OCI-LY1 (cell line): ENCODE measurements around the gene RPP14.

ENCODE experiments used
- EZH2 ChIP-seq: fragments of 200-600 bp; sonication (generic), shearing (Covaris generic); IDR thresholded peaks from 2 replicates; pipeline ENCODE4 v1.8.0; 2017; ENCODE audit warnings: borderline replicate concordance, mixed run types, mild to moderate bottlenecking, antibody characterized with exemption, low read length, moderate library complexity, mixed read lengths
- TF ChIP-seq, protein P1 (sequence below): fragments of 200-600 bp; sonication (generic), shearing (Covaris generic); IDR thresholded peaks from 2 replicates; pipeline ENCODE4 v1.5.1; 2017; ENCODE audit warnings: mild to moderate bottlenecking, antibody characterized with exemption, low read length, moderate library complexity, mixed read lengths

DNA sequence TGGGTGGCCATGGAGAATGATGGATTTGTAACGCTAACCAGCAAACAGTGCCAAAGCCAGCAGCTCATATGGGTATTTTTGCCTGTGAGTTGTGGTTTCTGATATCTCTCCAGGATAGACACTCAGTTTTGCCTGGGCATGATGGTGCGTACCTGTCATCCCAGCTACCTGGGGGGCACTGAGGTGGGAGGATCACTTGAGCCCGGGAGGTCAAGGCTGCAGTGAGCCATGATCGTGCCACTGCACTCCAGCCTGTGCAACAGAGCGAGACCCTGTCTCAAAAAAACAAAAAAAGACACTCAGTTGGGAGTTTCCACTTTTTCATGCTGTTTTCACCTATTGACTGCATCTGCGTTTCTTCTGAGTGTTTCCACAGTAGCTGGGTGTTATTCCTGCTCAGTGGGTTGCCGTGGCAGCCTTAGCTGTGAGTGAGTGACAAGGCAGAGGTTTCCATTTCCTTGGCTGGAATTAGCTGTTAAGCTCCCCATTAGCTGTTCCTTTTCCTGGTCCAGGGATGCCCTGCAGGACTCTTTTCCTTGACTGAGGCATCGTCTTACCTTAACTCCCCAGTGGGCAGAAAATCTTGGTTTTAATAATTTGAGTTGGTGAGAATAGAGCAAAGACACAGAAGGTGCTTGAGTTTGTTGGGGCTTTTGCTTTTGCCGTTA, 14.2 kb upstream of the RPP14 start:
- TF ChIP-seq, protein P1, sequence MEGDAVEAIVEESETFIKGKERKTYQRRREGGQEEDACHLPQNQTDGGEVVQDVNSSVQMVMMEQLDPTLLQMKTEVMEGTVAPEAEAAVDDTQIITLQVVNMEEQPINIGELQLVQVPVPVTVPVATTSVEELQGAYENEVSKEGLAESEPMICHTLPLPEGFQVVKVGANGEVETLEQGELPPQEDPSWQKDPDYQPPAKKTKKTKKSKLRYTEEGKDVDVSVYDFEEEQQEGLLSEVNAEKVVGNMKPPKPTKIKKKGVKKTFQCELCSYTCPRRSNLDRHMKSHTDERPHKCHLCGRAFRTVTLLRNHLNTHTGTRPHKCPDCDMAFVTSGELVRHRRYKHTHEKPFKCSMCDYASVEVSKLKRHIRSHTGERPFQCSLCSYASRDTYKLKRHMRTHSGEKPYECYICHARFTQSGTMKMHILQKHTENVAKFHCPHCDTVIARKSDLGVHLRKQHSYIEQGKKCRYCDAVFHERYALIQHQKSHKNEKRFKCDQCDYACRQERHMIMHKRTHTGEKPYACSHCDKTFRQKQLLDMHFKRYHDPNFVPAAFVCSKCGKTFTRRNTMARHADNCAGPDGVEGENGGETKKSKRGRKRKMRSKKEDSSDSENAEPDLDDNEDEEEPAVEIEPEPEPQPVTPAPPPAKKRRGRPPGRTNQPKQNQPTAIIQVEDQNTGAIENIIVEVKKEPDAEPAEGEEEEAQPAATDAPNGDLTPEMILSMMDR: no peak
- no peak for TF ChIP-seq EZH2
